Measurements from ENCODE around the gene HLA-E. TPM values are rescaled to one million over a fixed set of nuclear protein-coding genes. Genes with fewer than 3 reads are reported as not detected.

The HLA-E gene
- total RNA-seq, 1 experiment from 2014 or later: 47.0 TPM

DNA sequence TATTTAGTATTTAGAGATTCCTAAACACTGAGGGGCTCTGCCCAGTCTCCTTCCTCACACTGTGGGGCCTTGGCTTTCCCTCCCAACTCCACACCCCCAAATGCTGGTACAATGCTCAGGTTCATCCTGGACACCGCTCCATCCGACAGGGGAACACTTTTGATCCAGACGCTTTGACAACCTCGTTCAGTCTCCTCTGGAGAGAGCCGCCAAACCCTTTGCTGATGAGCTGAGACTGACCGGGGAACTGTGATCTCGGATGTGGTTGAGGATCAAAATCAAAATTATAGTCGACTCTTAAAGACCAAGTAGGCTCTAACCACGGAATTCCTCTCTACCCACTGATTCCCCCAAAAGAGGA, 38.8 kb upstream of the HLA-E start:
- Histone ChIP-seq H3K27me3 (replicated peaks; ENCODE audit: control insufficient read depth, insufficient read depth, low read length) (no peaks in the 10 kb centered on the region; the same call in 1 of the 2 replicates), H3K4me1 (no peaks in the 10 kb centered on the region), H3K36me3 (ENCODE audit: control insufficient read depth, insufficient read depth, low read length) (no peaks in the 10 kb centered on the region), H3K9me3 (no peaks in the 10 kb centered on the region), H3K4me3 (ENCODE audit: low read depth, low read length) (no peak overlapping the region)
- Mint-ChIP-seq H3K9me3 (ENCODE audit: unreplicated experiment) (no peaks in the 10 kb centered on the region), H3K27me3 (ENCODE audit: insufficient read depth, unreplicated experiment) (peaks cover 38% of the 10 kb centered on the region), H3K36me3 (ENCODE audit: insufficient read depth, unreplicated experiment) (no peaks in the 10 kb centered on the region), H3K27ac (ENCODE audit: unreplicated experiment) (no peak overlapping the region), H3K4me1 (ENCODE audit: low read depth, unreplicated experiment) (no peaks in the 10 kb centered on the region), H3K4me3 (ENCODE audit: unreplicated experiment) (no peak overlapping the region)
- BruUV-seq (replicated peaks): no TSS peak
- ChIA-PET POLR2A (no interaction called here), CTCF (interaction anchor here (1.4 to 1.6 kb wide), 2 partner anchors 32 to 94 kb away, joined by 5 read pairs; no protein-coding TSS in a partner anchor)
- TF ChIP-seq CTCF (IDR thresholded peaks at IDR 0.05; ENCODE audit: insufficient read depth in 1 of 2, low read depth in 1 of 2, low read length in 1 of 2, severe bottlenecking in 1 of 2, unreplicated experiment in 1 of 2): no peak
- no peak for DNase-seq
- intact Hi-C loops (cut with micrococcal nuclease; ENCODE audit: unreplicated experiment): no loop called here

GRCh38 chr6:30450909-30451841, 38.1 kb upstream of the HLA-E start:
- Mint-ChIP-seq H3K27me3 (ENCODE audit: insufficient read depth, unreplicated experiment) (peaks cover 34% of the 10 kb centered on the region), H3K4me3 (ENCODE audit: unreplicated experiment) (no peak overlapping the region), H3K9me3 (ENCODE audit: unreplicated experiment) (no peaks in the 10 kb centered on the region), H3K4me1 (ENCODE audit: low read depth, unreplicated experiment) (no peaks in the 10 kb centered on the region), H3K36me3 (ENCODE audit: insufficient read depth, unreplicated experiment) (no peaks in the 10 kb centered on the region), H3K27ac (ENCODE audit: unreplicated experiment) (no peak overlapping the region)
- POLR2A ChIA-PET: no interaction called here
- TF ChIP-seq CTCF (IDR thresholded peaks at IDR 0.05; ENCODE audit: insufficient read depth in 1 of 2, low read depth in 1 of 2, low read length in 1 of 2, severe bottlenecking in 1 of 2, unreplicated experiment in 1 of 2): no peak
- H3K9me3 ChIP-seq: no peaks in the 10 kb centered on the region
- no peak overlapping the region for H3K4me3 ChIP-seq (ENCODE audit: low read depth, low read length)
- no peak for DNase-seq
- CTCF ChIA-PET: interaction anchor here (1.4 to 1.6 kb wide), 2 partner anchors 31 to 94 kb away, joined by 5 read pairs; no protein-coding TSS in a partner anchor
- H3K36me3 ChIP-seq (ENCODE audit: control insufficient read depth, insufficient read depth, low read length): no peaks in the 10 kb centered on the region
- no peaks in the 10 kb centered on the region for H3K4me1 ChIP-seq
- no peaks in the 10 kb centered on the region; the same call in 1 of the 2 replicates for H3K27me3 ChIP-seq (replicated peaks; ENCODE audit: control insufficient read depth, insufficient read depth, low read length)
- intact Hi-C loops (cut with micrococcal nuclease; ENCODE audit: unreplicated experiment): no loop called here
- BruUV-seq (replicated peaks): no TSS peak

DNA sequence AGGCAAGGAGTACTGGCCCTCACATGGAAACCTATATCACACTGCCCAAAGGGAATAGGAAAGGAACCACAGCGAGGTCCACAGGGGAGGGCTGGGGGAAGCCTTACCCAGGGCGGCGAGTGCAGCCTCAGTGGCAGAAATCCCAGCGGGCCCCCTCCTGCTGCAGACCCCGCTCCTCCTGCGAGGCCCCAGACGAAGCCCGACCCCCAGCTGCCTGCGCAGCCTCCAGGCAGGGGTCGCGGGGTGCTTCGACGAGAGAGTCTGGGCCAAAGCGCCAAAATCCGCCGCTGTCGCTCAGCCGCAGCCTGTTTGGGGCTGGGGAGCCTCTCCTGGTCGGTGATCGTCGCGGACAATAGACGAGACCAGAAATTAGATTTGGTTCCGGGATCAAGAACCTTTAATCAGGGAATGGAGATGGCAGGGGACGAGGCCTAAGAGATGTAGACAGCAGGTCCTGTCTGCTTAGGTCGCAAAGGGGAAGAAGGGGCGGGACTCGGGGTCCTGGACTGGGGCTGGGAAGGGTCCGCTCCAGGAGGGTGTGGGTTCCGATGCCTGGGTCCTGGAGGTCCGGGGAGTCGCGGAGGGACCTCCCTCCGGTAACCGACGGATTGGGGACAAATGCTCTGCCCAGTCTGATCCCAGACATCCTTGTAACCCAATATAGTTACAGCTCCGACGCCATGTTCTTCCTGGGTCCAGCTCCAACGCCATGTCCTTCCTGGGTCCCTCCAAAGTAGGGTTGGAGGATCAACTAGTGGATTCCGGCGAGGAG, 36.4 kb upstream of the HLA-E start:
- ChIA-PET POLR2A (no interaction called here), CTCF (interaction anchor here (0.5 to 1.1 kb wide), 11 partner anchors 14 to 1094 kb away, joined by 3 to 11 read pairs (median 6); partner anchors contain the start of gene ATP6V1G2)
- no peak for TF ChIP-seq CTCF (IDR thresholded peaks at IDR 0.05; ENCODE audit: insufficient read depth in 1 of 2, low read depth in 1 of 2, low read length in 1 of 2, severe bottlenecking in 1 of 2, unreplicated experiment in 1 of 2)
- no peak overlapping the region for H3K4me3 Mint-ChIP-seq (ENCODE audit: unreplicated experiment)
- intact Hi-C loops (cut with micrococcal nuclease; ENCODE audit: unreplicated experiment): no loop called here
- no peak overlapping the region for H3K4me3 ChIP-seq (ENCODE audit: low read depth, low read length)
- no peaks in the 10 kb centered on the region for H3K36me3 ChIP-seq (ENCODE audit: control insufficient read depth, insufficient read depth, low read length)
- no peaks in the 10 kb centered on the region for H3K4me1 ChIP-seq
- DNase-seq: no peak
- H3K9me3 Mint-ChIP-seq (ENCODE audit: unreplicated experiment): no peaks in the 10 kb centered on the region
- H3K9me3 ChIP-seq: no peaks in the 10 kb centered on the region
- no peaks in the 10 kb centered on the region for H3K4me1 Mint-ChIP-seq (ENCODE audit: low read depth, unreplicated experiment)
- H3K27ac Mint-ChIP-seq (ENCODE audit: unreplicated experiment): no peak overlapping the region
- peaks cover 37% of the 10 kb centered on the region for H3K27me3 Mint-ChIP-seq (ENCODE audit: insufficient read depth, unreplicated experiment)
- no peaks in the 10 kb centered on the region for H3K36me3 Mint-ChIP-seq (ENCODE audit: insufficient read depth, unreplicated experiment)
- BruUV-seq (replicated peaks): no TSS peak
- no peaks in the 10 kb centered on the region; the same call in 1 of the 2 replicates for H3K27me3 ChIP-seq (replicated peaks; ENCODE audit: control insufficient read depth, insufficient read depth, low read length)
